GM10266 (cell line): ENCODE results near the gene TNFRSF14.

Experiments
- DNase-seq: peaks from one replicate; pipeline ENCODE4 v3.0.0; 2012; ENCODE audit errors: extremely low spot score
- TF ChIP-seq, protein P1 (sequence below): IDR thresholded peaks from 2 replicates; pipeline ENCODE4 v1.5.1; 2012; ENCODE audit warnings: mild to moderate bottlenecking, low read depth; ENCODE audit not compliant: control insufficient read depth, insufficient read depth; ENCODE audit errors: missing control alignments

TNFRSF14 gene

DNA sequence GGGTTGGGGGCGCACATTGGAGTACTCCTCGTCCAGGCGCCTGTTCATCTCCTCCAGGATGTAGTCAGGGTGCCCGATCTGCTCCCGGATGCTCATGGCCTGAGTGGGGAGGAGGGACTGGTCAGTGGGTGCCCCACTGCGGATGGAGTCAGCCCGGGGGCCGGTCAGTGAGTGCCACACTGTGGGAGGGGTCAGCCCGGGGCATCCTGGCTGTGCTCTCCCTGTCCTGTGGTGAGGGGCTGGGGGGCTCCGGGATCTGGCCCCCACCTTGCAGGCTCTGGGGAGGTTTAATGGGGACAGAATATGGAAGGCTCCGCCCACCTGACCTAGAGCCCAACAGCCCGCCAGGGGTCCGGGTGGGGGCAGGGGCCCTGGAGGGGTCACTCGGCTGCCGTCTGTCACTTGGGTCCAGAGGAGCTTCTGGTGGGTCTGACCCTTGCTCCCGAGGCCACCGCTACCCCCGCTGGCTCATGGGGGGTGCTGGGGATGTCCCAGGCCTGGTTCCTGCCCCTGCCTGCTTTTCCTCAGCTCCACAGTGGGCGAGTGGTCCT lies 39.2 kb downstream of the TNFRSF14 start:
- DNase-seq, result no peak
- TF ChIP-seq, protein P1, sequence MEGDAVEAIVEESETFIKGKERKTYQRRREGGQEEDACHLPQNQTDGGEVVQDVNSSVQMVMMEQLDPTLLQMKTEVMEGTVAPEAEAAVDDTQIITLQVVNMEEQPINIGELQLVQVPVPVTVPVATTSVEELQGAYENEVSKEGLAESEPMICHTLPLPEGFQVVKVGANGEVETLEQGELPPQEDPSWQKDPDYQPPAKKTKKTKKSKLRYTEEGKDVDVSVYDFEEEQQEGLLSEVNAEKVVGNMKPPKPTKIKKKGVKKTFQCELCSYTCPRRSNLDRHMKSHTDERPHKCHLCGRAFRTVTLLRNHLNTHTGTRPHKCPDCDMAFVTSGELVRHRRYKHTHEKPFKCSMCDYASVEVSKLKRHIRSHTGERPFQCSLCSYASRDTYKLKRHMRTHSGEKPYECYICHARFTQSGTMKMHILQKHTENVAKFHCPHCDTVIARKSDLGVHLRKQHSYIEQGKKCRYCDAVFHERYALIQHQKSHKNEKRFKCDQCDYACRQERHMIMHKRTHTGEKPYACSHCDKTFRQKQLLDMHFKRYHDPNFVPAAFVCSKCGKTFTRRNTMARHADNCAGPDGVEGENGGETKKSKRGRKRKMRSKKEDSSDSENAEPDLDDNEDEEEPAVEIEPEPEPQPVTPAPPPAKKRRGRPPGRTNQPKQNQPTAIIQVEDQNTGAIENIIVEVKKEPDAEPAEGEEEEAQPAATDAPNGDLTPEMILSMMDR, result no peak

DNA sequence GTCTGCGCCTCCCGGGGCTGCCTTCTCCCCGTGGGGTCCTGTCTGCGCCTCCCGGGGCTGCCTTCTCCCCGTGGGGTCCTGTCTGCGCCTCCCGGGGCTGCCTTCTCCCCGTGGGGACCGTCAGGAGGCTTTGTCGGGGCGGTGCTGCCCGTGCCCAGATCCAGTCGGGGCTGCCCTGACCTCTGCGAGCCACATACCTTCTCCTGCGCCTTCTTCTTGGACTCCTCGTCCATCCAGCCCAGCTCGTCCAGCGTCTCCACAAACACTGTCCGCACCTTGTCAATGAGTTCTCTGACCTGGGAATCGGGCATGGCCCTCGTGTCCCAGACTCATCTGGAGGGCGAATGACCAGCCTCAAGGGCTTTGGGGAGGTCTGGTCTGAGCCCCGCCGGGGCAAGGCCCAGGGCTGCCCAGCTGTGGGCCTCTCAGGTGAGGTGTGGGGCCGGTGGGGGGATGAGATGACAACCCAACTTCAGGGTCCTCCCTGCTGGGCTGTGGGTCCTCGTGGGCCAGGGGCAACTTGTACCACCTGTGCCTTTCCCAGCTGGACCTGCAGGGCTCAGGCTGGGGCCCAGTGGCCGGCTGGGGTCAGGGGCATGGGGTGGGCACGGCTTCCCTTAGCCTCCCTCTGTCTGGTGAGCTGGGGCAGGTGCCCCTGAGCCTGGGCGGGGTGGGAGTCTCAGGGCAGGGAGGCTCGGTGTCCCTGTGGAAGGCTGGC lies 39.8 kb downstream of the TNFRSF14 start:
- TF ChIP-seq, protein P1, result no peak
- no peak for DNase-seq

DNA sequence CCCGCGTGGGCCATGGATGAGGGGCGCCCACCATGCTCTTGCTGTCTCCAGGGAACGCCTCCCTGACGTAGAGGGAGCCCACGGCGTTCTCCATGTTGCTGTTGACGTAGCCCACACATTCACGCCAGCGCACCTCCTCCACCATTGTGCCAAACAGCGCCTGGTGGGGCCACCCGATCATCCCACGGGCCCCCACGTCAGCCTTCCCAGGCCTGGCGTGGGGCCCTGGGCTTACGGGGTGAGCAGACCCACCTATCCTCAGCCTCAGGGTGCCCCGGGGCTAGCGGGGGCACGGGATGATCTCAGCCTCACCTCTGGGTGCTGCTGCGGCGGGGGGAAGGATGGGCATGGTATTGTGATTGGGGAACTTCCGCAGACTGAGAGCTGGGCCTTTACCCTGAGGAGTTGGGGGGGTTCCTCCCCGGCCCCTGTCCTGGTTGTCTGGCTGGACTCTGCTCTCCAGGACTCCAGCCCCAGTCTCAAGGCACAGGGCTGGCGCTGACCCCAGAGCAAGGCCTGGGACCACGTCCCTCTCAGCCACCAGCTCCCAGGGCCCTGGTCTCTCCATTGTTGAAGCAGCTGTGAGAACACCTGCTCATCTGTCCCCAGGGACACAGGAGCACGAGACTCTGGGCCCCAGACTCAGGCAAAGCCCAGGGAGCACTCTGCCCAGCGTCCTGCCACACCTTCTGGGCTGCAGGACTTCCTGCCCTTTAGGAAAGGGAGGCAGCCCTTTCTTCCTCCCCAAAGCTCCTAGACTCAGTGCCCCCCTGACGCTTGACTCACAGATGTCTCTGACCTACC lies 40.6 kb downstream of the TNFRSF14 start:
- TF ChIP-seq, protein P1, result no peak
- DNase-seq, result no peak

DNA sequence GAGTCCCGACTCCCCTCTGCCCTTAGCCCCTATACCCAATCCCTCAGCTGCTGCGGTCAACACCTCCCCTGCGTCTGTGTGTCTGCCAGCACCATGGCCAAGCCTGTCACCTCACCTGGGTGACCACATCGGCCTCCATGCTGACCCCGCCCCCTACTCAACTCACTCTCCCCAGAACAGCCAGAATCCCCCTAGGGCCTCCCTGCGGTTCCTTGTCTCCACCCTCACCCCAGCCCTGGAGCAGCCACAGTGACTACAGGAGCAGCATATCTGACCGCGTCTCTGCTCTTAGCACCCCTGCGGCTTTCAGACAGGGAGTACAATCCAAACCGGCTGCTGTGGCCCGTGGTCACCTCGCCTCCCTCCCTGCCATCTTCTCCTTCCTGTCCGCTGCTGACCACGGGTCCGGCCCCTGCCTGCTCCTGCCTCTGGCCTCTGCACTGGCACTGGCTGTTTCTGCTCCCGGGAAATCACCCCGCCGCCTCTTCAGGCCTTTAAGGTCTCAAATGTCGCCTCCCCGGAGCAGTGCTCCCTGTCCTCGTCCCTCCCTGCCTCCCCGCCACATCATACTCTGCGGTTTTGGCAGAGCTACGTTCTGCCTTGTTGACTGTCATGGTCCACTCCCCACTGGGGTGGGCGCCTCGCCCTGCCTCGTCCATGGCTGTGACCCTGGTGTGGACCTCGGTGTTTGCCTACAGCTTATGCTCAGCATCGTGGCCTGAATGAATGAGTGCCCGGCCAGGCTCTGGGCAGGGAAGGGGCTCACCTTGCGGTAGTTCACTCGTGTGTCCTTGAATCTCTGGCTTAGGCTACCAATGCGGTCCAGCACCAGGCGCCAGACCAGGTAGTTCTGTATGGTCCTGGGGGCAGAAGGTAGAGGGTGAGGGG lies 41.5 kb downstream of the TNFRSF14 start:
- no peak for DNase-seq
- TF ChIP-seq, protein P1, result no peak

DNA sequence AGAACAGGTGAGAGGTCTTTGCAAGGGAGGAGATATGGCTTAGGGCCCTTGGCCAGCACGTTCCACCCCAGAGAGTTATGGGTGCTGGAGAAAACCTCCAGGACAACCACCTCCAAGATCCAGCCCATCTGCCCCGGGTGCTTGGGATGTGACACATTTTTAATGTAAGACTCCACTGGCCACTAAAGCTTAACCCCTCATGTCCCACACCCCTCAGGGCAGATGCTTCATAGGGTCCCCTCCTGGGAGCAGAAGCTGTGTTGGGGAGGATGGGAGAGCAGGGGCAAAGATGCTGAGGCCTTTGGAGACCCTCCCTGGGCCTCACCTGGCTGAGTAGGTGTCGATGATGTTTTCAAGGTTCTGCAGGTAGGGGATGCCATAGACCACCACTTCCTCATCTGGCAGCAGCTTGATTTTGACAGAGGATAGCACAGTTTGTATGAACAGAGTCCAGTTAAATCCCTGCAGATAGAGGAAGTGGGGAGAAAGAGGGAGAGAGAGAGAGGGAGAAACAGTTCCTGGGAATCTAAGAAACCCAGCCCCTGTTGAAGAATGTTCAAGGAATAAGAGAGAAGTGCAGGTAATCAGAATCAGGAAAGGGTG lies 42.3 kb downstream of the TNFRSF14 start:
- DNase-seq, result no peak
- TF ChIP-seq, protein P1, result peak; percentile 4

DNA sequence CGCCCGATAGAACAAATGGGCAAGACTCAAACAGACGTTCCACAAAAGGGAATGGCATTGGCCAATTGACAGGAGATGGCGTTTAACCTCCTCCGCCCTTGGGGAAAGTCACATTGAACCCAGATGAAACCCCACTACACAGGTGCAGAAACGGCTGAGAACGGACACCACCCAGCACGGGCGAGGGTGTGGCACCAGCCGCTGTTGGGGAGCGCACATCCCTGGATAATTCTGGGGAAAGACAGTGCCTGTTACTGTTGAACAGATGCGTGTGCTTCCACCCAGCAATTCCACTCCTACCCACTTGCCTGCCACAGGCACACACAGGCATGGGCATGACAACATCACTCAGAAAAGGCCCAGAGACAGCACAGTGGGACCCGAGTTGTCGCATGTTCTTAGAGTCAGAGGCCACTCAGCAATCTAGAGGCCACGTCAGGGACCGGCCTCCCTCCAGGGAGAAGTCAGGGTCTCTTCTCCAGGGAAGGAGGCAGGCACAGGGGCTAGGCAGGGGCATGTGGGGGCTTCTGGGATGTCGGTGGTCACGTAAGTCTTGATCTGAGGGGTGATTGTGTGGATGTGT lies 45.6 kb downstream of the TNFRSF14 start:
- TF ChIP-seq, protein P1, result no peak

More for the DNA sequence above, 45.6 kb downstream of the TNFRSF14 start:
- DNase-seq, result no peak
